Gastrocnemius medialis (tissue), 4 donors: Measurements from ENCODE around the gene SYT1. TPM values are rescaled to one million over a fixed set of nuclear protein-coding genes. Genes with fewer than 3 reads are reported as not detected.

Experiments
- ATAC-seq, 2 donors: fragments of 150-250 bp; one replicate each; pipeline ENCODE4 v1.9.1; 2016
- DNase-seq, 2 donors: peaks; one replicate each; pipeline ENCODE4 v3.0.0-alpha.2; 2019
- H3K27ac ChIP-seq, 4 donors: fragments of 200-600 bp; sonication (generic); 1 replicate in 1 of 4; 2 replicates in 3 of 4; pipeline ENCODE4 v1.5.1; 2016 to 2018; ENCODE audit warnings: mild to moderate bottlenecking in 2 of 4, moderate library complexity in 1 of 4
- H3K27me3 ChIP-seq, 3 donors: fragments of 200-600 bp; sonication (generic) in 2 of 3; 1 replicate in 1 of 3; 2 replicates in 2 of 3; pipeline versions ENCODE4 v1.5.1 to v1.6.0; 2016 to 2019; ENCODE audit warnings: mild to moderate bottlenecking in 1 of 3, moderate library complexity in 1 of 3
- H3K36me3 ChIP-seq, 2 donors: fragments of 200-600 bp; sonication (generic) in 1 of 2; one replicate each; pipeline ENCODE4 v1.5.1; 2017 to 2018
- H3K4me1 ChIP-seq, 2 donors: fragments of 200-600 bp; sonication (generic) in 1 of 2; one replicate each; pipeline ENCODE4 v1.5.1; 2016 to 2017; ENCODE audit warnings: mild to moderate bottlenecking in 2 of 2
- H3K4me3 ChIP-seq, 4 donors: fragments of 200-600 bp; sonication (generic) in 3 of 4; 1 replicate in 1 of 4; 2 replicates in 3 of 4; pipeline ENCODE4 v1.5.1; 2016 to 2019; ENCODE audit warnings: mild to moderate bottlenecking in 2 of 4
- H3K9me3 ChIP-seq, 3 donors: fragments of 200-600 bp; sonication (generic) in 2 of 3; 1 replicate in 1 of 3; 2 replicates in 2 of 3; pipeline ENCODE4 v1.5.1; 2016 to 2019
- CTCF ChIP-seq, 5 experiments: fragments of 450-650 bp in 3 of 5; fragments of 200-600 bp in 2 of 5; sonication (generic) in 2 of 5; IDR thresholded peaks in 4 of 5; conservative IDR thresholded peaks in 1 of 5; 1 replicate in 4 of 5; 2 replicates in 1 of 5; pipeline ENCODE4 v1.5.1; 2016 to 2019; ENCODE audit warnings: antibody characterized with exemption in 5 of 5, mild to moderate bottlenecking in 3 of 5, moderate library complexity in 3 of 5
- POLR2A ChIP-seq, 2 donors: fragments of 450-650 bp; IDR thresholded peaks; one replicate each; pipeline ENCODE4 v1.6.1; 2017; ENCODE audit warnings: antibody characterized with exemption in 2 of 2, mild to moderate bottlenecking in 2 of 2, moderate library complexity in 2 of 2
- in situ Hi-C, 4 donors: fragments of 200-750 bp; cut with MboI; loops; one replicate each; pipeline versions ENCODE4 v1.15.0 to v1.8.0; 2017; ENCODE audit warnings: low sequenced_read_pairs in 4 of 4
- intact Hi-C: fragments of 100-400 bp; cut with DNase I; formaldehyde crosslinking; loops from one replicate; pipeline ENCODE4 v1.15.1; 2023; ENCODE audit warnings: low total_unique reads
- total RNA-seq, 4 donors: library from RNA; depleted of rRNA; stranded (reverse); fragments of >200 nt; gene quantifications; one replicate each; pipeline versions ENCODE4 v1.1.0 to v1.2.3, GENCODE V29; 2016

The SYT1 gene
- total RNA-seq, 4 donors from 2014 or later = 0.13 to 0.88 TPM; not detected in 2

DNA sequence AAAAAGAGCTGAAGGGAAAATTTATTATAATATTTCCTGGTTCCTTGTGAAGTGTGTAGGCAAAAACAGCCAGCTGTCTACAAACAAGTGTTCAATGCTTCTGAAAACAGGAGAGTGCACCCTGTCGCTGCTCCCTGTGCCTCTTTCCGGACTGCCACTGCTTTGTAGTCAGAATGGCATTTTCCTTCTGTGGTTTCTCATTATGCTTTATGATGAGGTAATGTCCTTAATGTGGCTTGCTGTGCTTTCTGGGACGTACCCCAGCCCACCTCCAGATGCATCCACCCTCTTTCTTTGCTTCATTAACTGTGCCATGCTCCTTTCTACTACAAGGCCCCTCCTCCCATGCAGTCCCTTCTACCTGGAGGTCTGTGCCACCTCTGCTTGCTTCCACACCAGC lies 148.1 kb downstream of the SYT1 start:
- Histone ChIP-seq H3K9me3 (no peaks in the 10 kb centered on the region), H3K27me3 (no peaks in the 10 kb centered on the region), H3K4me3 (no peak overlapping the region), H3K27ac (no peak overlapping the region), H3K4me1 (no peaks in the 10 kb centered on the region), H3K36me3 (no peaks in the 10 kb centered on the region)
- in situ Hi-C loops (no loop called here), intact Hi-C loops (no loop called here)
- DNase-seq (no peak), ATAC-seq (no peak)
- TF ChIP-seq POLR2A (IDR thresholded peaks at IDR 0.05) = no peak
- TF ChIP-seq CTCF (IDR thresholded peaks at IDR 0.05 in 4 of 5, conservative IDR thresholded peaks at IDR 0.05 in 1 of 5) = no peak

- ATAC-seq (no peak), DNase-seq (no peak)
- Histone ChIP-seq H3K36me3 (no peaks in the 10 kb centered on the region), H3K27me3 (no peaks in the 10 kb centered on the region), H3K4me1 (no peaks in the 10 kb centered on the region), H3K27ac (no peak overlapping the region), H3K9me3 (no peaks in the 10 kb centered on the region), H3K4me3 (no peak overlapping the region)
- TF ChIP-seq CTCF (IDR thresholded peaks at IDR 0.05 in 4 of 5, conservative IDR thresholded peaks at IDR 0.05 in 1 of 5) (no peak), POLR2A (IDR thresholded peaks at IDR 0.05) (no peak)
- intact Hi-C loops (no loop called here), in situ Hi-C loops (no loop called here)
Measured at GRCh38 chr12:79016181-79016580, 151.6 kb downstream of the SYT1 start.

GRCh38 chr12:79019672-79020071 lies 155.1 kb downstream of the SYT1 start:
- Histone ChIP-seq H3K4me3 (no peak overlapping the region), H3K9me3 (no peaks in the 10 kb centered on the region), H3K27ac (no peak overlapping the region), H3K36me3 (no peaks in the 10 kb centered on the region), H3K4me1 (no peaks in the 10 kb centered on the region), H3K27me3 (no peaks in the 10 kb centered on the region)
- DNase-seq (no peak), ATAC-seq (no peak)
- TF ChIP-seq POLR2A (IDR thresholded peaks at IDR 0.05) = no peak
- TF ChIP-seq CTCF (IDR thresholded peaks at IDR 0.05 in 4 of 5, conservative IDR thresholded peaks at IDR 0.05 in 1 of 5) = no peak
- intact Hi-C loops (no loop called here), in situ Hi-C loops (no loop called here)

DNA sequence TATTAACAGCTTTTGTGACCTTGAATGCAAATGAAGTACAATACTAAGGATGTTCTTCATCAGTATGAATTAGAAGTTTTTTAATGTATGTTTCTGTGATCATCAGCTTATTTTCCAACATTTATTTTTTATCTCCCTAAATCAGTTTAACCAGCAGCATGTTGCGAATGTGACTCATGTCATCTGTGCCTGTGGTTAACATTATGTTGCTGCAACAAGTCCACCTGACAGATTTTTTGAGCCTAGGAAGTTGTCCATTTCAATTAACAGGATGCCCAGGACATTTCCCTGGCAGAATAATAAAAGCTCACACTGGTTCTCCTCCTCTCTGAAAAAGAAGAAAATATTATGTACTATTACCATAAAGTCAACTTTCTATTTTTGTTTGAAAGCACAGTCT lies 155.5 kb downstream of the SYT1 start:
- DNase-seq (no peak), ATAC-seq (no peak)
- no peak overlapping the region for H3K27ac ChIP-seq
- no peaks in the 10 kb centered on the region for H3K9me3 ChIP-seq
- H3K4me3 ChIP-seq = no peak overlapping the region
- intact Hi-C loops (no loop called here), in situ Hi-C loops (no loop called here)
- no peaks in the 10 kb centered on the region for H3K4me1 ChIP-seq
- TF ChIP-seq POLR2A (IDR thresholded peaks at IDR 0.05) = no peak
- no peak for TF ChIP-seq CTCF (IDR thresholded peaks at IDR 0.05 in 4 of 5, conservative IDR thresholded peaks at IDR 0.05 in 1 of 5)
- H3K27me3 ChIP-seq = no peaks in the 10 kb centered on the region
- H3K36me3 ChIP-seq = no peaks in the 10 kb centered on the region

DNA sequence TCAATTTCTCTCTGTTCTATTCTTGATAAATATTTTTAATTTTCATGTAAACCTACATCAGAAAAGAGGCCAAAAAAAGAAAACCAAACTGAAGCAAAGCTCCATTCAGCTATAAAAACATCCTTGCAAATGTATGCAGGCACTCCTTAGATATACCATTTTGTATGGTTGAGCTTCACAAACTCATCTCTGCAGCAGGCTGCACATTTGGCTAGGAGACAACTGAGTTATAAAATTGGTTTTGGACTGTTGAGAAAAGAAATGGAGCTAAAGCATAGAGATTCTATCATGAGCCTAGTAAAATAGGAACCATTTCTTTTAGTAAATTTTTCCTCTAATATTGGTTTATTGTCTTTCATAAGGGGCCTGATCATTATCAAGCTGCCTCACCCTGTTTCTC lies 156.4 kb downstream of the SYT1 start:
- Histone ChIP-seq H3K27me3 (no peaks in the 10 kb centered on the region), H3K36me3 (no peaks in the 10 kb centered on the region), H3K27ac (no peak overlapping the region), H3K4me1 (no peaks in the 10 kb centered on the region), H3K4me3 (no peak overlapping the region), H3K9me3 (no peaks in the 10 kb centered on the region)
- TF ChIP-seq POLR2A (IDR thresholded peaks at IDR 0.05) (no peak), CTCF (IDR thresholded peaks at IDR 0.05 in 4 of 5, conservative IDR thresholded peaks at IDR 0.05 in 1 of 5) (no peak)
- intact Hi-C loops (no loop called here), in situ Hi-C loops (no loop called here)
- DNase-seq = no peak
- ATAC-seq = no peak
